ENCODE measurements around the gene DOCK7. TPM values are rescaled to one million over a fixed set of nuclear protein-coding genes. Genes with fewer than 3 reads are reported as not detected.
A peak's percentile ranks its signal among the peaks of the same experiment; 100 is the strongest.

The DOCK7 gene
- total and polyA plus RNA-seq, 2 donors: 14.2 to 139 TPM

DNA sequence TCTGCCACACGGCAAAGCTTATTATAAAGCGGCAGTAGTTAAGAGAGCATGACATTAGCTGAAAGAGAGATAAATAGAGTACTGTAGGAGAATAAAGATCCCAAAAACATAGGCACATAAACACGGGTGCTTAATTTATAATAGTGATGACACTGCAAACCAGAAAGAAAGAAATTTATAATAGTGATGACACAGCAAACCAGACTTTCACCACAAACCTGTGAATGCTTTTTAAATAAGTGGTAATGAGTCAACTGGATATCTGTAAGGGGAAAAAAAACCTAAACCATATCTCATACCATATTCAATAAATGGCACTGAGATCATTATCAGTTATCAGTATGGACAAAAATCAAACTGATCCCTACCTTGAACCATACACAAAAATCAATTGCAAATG, 225.8 kb downstream of the DOCK7 start:
- 95% methylated on average over 3 of the region's 3 CpGs for WGBS
- DNase-seq (ENCODE audit: extremely low spot score): no peak
- no peaks in the 10 kb centered on the region for H3K4me1 ChIP-seq (ENCODE audit: insufficient read depth)
- H3K36me3 ChIP-seq (ENCODE audit: insufficient read depth): no peaks in the 10 kb centered on the region
- no peak overlapping the region for H3K4me3 ChIP-seq (ENCODE audit: low read depth, low read length)
- H3K27ac ChIP-seq (ENCODE audit: low read depth): no peak overlapping the region

DNA sequence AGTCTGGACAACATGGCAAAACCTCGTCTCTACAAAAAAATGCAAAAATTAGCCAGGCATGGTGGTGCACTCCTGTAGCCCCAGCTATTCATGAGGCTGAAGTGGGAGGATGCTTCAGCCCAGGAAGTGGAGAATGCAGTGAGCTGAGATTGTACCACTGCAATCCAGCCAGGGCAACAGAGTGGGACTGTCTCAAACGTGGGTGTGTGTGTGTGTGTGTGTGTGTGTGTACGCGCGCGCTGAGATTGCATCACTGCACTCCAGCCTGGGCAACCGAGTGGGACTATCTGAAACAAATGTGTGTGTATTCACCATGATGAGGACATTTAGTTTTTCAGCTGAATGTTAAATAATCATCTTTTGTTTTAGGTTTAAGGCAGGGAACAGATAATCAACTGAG, 230.2 kb downstream of the DOCK7 start:
- Histone ChIP-seq H3K27ac (ENCODE audit: low read depth) (no peak overlapping the region), H3K36me3 (ENCODE audit: insufficient read depth) (no peaks in the 10 kb centered on the region), H3K4me3 (ENCODE audit: low read depth, low read length) (no peak overlapping the region), H3K4me1 (ENCODE audit: insufficient read depth) (no peaks in the 10 kb centered on the region)
- DNase-seq (ENCODE audit: extremely low spot score): no peak
- 83% methylated on average over 7 of the region's 7 CpGs for WGBS

DNA sequence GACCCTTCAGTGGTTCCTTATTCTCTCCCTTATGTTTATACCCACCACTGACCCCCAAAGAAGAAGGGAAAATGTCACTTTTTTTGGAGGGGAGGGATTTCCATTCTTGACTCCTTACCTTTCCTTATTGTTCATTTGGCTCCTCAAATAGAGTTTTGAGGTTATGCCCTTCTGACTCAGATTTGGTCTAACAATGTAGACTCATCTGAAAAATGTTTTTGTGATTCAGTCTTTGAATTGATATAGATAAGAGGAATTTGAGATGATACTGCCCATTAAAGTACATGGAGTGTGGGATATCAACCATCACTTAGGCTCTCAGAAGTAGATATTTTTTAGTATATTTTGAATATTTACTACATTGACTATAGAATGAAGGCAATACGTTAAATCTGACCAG, 235.2 kb downstream of the DOCK7 start:
- Histone ChIP-seq H3K4me3 (ENCODE audit: low read depth, low read length) (no peak overlapping the region), H3K27ac (ENCODE audit: low read depth) (no peak overlapping the region), H3K4me1 (ENCODE audit: insufficient read depth) (no peaks in the 10 kb centered on the region), H3K36me3 (ENCODE audit: insufficient read depth) (no peaks in the 10 kb centered on the region)
- 97% methylated on average over 1 of the region's 1 CpG for WGBS
- DNase-seq (ENCODE audit: extremely low spot score): no peak

DNA sequence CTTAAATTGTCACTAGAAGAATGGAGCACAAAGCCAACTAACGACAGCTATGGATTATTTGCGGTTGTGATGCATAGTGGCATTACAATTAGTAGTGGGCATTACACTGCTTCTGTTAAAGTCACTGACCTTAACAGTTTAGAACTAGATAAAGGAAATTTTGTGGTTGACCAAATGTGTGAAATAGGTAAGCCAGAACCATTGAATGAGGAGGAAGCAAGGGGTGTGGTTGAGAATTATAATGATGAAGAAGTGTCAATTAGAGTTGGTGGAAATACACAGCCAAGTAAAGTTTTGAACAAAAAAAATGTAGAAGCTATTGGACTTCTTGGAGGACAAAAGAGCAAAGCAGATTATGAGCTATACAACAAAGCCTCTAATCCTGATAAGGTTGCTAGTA, 237.9 kb downstream of the DOCK7 start:
- H3K4me1 ChIP-seq (ENCODE audit: insufficient read depth): no peaks in the 10 kb centered on the region
- no peak overlapping the region for H3K4me3 ChIP-seq (ENCODE audit: low read depth, low read length)
- 88% methylated on average over 2 of the region's 2 CpGs for WGBS
- H3K27ac ChIP-seq (ENCODE audit: low read depth): no peak overlapping the region
- H3K36me3 ChIP-seq (ENCODE audit: insufficient read depth): no peaks in the 10 kb centered on the region
- DNase-seq (ENCODE audit: extremely low spot score): no peak

DNA sequence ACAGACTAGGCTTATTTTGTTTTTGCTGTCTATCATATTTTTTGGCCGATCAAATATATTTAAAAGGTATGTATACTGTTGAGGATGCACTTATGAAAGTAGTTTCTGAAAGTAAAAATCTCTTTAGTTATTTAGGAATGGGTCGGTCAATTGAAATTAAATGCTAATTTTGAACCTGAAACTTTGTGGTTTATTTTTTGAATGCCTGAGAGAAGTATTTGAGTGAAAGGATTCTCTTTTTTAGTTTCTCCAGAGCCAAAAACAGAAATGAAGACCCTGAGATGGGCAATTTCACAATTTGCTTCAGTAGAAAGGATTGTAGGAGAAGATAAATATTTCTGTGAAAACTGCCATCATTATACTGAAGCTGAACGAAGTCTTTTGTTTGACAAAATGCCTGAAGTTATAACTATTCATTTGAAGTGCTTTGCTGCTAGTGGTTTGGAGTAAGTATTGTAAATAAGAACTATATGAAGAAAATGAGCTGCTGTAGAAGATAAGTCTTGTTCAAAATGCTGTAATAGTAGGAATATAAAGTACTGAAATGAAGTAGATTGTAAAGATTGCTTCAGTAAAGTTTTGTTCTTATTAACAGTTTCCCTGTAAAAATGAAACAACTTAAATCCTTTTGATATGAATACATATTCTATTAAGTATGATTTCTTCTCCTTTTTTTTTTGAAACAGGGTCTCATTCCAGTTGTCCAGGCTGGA, 239.8 kb downstream of the DOCK7 start:
- no peak for DNase-seq (ENCODE audit: extremely low spot score)
- Histone ChIP-seq H3K4me3 (ENCODE audit: low read depth, low read length) (no peak overlapping the region), H3K4me1 (ENCODE audit: insufficient read depth) (no peaks in the 10 kb centered on the region), H3K27ac (ENCODE audit: low read depth) (no peak overlapping the region), H3K36me3 (ENCODE audit: insufficient read depth) (peaks cover 2% of the 10 kb centered on the region)
- 90% methylated on average over 3 of the region's 3 CpGs for WGBS

- WGBS: 91% methylated on average over 1 of the region's 1 CpG
- no peak overlapping the region for H3K4me3 ChIP-seq (ENCODE audit: low read depth, low read length)
- DNase-seq (ENCODE audit: extremely low spot score): no peak
- peaks cover 2% of the 10 kb centered on the region for H3K36me3 ChIP-seq (ENCODE audit: insufficient read depth)
- H3K27ac ChIP-seq (ENCODE audit: low read depth): no peak overlapping the region
- no peaks in the 10 kb centered on the region for H3K4me1 ChIP-seq (ENCODE audit: insufficient read depth)
Measured at GRCh38 chr1:62444701-62445100, 243.5 kb downstream of the DOCK7 start.

GRCh38 chr1:62439652-62440371, 248.4 kb downstream of the DOCK7 start:
- no peak for DNase-seq (ENCODE audit: extremely low spot score)
- Histone ChIP-seq H3K36me3 (ENCODE audit: insufficient read depth) (peaks cover 2% of the 10 kb centered on the region), H3K4me3 (ENCODE audit: low read depth, low read length) (no peak overlapping the region), H3K4me1 (ENCODE audit: insufficient read depth) (no peaks in the 10 kb centered on the region), H3K27ac (ENCODE audit: low read depth) (no peak overlapping the region)
- 66% methylated on average over 4 of the region's 4 CpGs for WGBS

GRCh38 chr1:62438163-62438562, 250.0 kb downstream of the DOCK7 start:
- H3K36me3 ChIP-seq (ENCODE audit: insufficient read depth): no peaks in the 10 kb centered on the region

DNA sequence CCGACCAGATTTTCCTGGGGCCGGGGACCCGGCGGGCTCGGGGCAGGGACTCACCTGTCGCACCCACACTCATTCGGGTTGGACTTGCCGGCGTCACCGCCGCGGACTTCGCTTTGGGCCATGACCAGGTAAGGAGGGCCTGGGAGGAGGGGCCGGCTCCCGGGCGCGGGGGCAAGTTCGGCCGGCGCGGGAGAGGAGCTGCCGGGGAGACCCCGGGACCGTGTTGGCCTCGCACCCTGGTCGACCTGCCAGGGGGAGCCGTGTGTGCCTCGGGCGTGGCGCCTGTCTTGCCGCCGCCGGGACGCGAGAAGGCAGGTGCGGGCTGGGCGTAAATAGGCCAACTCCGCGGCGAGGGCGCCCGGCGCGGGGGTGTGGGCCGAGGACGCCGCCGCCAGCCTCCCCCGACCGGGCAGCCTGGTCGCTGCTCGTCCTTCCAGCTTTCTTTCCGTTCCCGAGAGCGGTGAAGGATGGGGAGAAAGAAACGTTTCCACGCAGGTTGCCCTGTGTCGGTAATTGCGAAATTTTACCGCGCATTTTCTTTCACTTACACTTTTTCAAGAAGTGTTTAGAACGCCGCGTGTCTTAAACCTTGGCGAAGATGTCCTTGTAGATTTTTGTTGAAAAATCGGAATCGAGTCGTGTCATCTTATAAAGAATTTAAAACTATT, 250.8 kb downstream of the DOCK7 start:
- no peak for DNase-seq (ENCODE audit: extremely low spot score)
- peak overlapping the region; percentile 95 for H3K27ac ChIP-seq (ENCODE audit: low read depth)
- under 1% methylated on average over 68 of the region's 68 CpGs for WGBS

More at GRCh38 chr1:62438163-62438562, 250.0 kb downstream of the DOCK7 start:
- WGBS: 3% methylated on average over 7 of the region's 7 CpGs
- no peak overlapping the region for H3K27ac ChIP-seq (ENCODE audit: low read depth)
- no peaks in the 10 kb centered on the region for H3K4me1 ChIP-seq (ENCODE audit: insufficient read depth)
- peak overlapping the region; percentile 92 for H3K4me3 ChIP-seq (ENCODE audit: low read depth, low read length)
- DNase-seq (ENCODE audit: extremely low spot score): no peak

GRCh38 chr1:62436466-62437272, 251.5 kb downstream of the DOCK7 start, which contains the start of gene USP1:
Gene USP1, plus strand, starts transcription at chr1:62437049. Its CDS starts 2,819 bp downstream, at chr1:62439868.
- Histone ChIP-seq H3K4me3 (ENCODE audit: low read depth, low read length) (peak within 1 kb of the TSS; percentile 92), H3K4me1 (ENCODE audit: insufficient read depth) (no peaks in the 10 kb centered on the region), H3K27ac (ENCODE audit: low read depth) (peak within 1 kb of the TSS; percentile 95), H3K36me3 (ENCODE audit: insufficient read depth) (no peaks in the 10 kb centered on the region)
- WGBS: under 1% methylated on average over 76 of the region's 76 CpGs
- peak; percentile 100 for DNase-seq (ENCODE audit: extremely low spot score)

More for the DNA sequence above, 250.8 kb downstream of the DOCK7 start:
- Histone ChIP-seq H3K36me3 (ENCODE audit: insufficient read depth) (no peaks in the 10 kb centered on the region), H3K4me3 (ENCODE audit: low read depth, low read length) (peak overlapping the region; percentile 92), H3K4me1 (ENCODE audit: insufficient read depth) (no peaks in the 10 kb centered on the region)

GRCh38 chr1:62436039-62436465, 252.1 kb downstream of the DOCK7 start:
- H3K4me3 ChIP-seq (ENCODE audit: low read depth, low read length): peak overlapping the region; percentile 52
- H3K4me1 ChIP-seq (ENCODE audit: insufficient read depth): no peaks in the 10 kb centered on the region
- DNase-seq (ENCODE audit: extremely low spot score): peak; percentile 15
- H3K36me3 ChIP-seq (ENCODE audit: insufficient read depth): no peaks in the 10 kb centered on the region
- peak overlapping the region; percentile 90 for H3K27ac ChIP-seq (ENCODE audit: low read depth)
- under 1% methylated on average over 45 of the region's 45 CpGs for WGBS

- peak overlapping the region; percentile 52 for H3K4me3 ChIP-seq (ENCODE audit: low read depth, low read length)
- 50% methylated on average over 31 of the region's 31 CpGs for WGBS
- H3K27ac ChIP-seq (ENCODE audit: low read depth): peak overlapping the region; percentile 90
- no peak for DNase-seq (ENCODE audit: extremely low spot score)
- H3K4me1 ChIP-seq (ENCODE audit: insufficient read depth): no peaks in the 10 kb centered on the region
- H3K36me3 ChIP-seq (ENCODE audit: insufficient read depth): no peaks in the 10 kb centered on the region
Measured at GRCh38 chr1:62435231-62436038, 252.8 kb downstream of the DOCK7 start.
